ENCODE measurements around the gene DCDC1. TPM values are rescaled to one million over a fixed set of nuclear protein-coding genes. Genes with fewer than 3 reads are reported as not detected.

Gene DCDC1
- total and polyA plus RNA-seq, 9 of the 15 experiments (the other 6 are each of a cell fraction or from before 2014, with no cell fraction given) = 0.05 to 0.18 (median 0.08) TPM; not detected in 3

DNA sequence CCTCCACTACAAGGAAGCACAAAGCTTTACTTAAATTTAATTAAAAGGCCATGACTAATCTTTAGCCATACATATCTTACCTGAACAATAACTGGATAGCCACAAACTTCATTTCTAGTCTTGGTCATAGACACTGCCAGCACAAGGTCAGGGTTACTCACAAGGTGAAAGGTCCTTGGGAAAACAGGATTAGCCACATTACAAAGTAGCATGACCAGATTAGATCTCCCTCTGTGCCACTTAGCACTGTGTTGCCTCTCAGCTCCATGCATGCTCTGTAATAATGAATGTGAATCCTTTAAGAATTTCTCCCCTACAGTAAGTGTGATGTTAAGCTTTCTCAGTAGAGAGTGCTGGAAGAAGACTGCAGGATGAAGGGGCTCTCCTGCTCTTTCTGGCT, 458.3 kb downstream of the DCDC1 start:
- Histone ChIP-seq H3K9me1 (ENCODE audit: control insufficient read depth, insufficient read depth, low read length) (no peaks in the 10 kb centered on the region), H3K4me1 (replicated peaks in 1 of 2; ENCODE audit: control insufficient read depth in 2 of 2, insufficient read depth in 2 of 2, low read length in 2 of 2) (no peaks in the 10 kb centered on the region), H2AFZ (ENCODE audit: low read depth, low read length) (no peak overlapping the region), H3K27ac (ENCODE audit: extremely low read depth, low read depth, low read length) (no peak overlapping the region), H3K4me3 (no peak overlapping the region), H3K27me3 (ENCODE audit: control insufficient read depth in 2 of 2, insufficient read depth in 2 of 2, low read length in 2 of 2) (no peaks in the 10 kb centered on the region), H4K20me1 (replicated peaks; ENCODE audit: control insufficient read depth, insufficient read depth, low read length) (no peaks in the 10 kb centered on the region), H3K4me2 (ENCODE audit: insufficient read depth, low read length) (no peak overlapping the region), H3K9ac (ENCODE audit: insufficient read depth in 1 of 2, low read depth in 2 of 2, low read length in 2 of 2) (no peak overlapping the region), H3K9me3 (replicated peaks; ENCODE audit: control insufficient read depth, insufficient read depth, low read depth, low read length) (no peaks in the 10 kb centered on the region), H3K36me3 (ENCODE audit: control insufficient read depth, insufficient read depth, low read length) (no peaks in the 10 kb centered on the region), H3K79me2 (ENCODE audit: control insufficient read depth, insufficient read depth, low read length) (no peaks in the 10 kb centered on the region)
- ChIA-PET POLR2A (no interaction called here), CTCF (ENCODE audit: low intra/inter-chr PET ratio) (no interaction called here)
- intact Hi-C loops (cut with micrococcal nuclease) (loop anchor here (10.0 kb wide), 1 partner anchor 1476 kb away; no protein-coding TSS in a partner anchor), in situ Hi-C loops (cut with MboI) (no loop called here)
- no peak for FAIRE-seq
- TF ChIP-seq SMARCE1 (IDR thresholded peaks at IDR 0.05) (no peak), ETV5 (CRISPR knock-in tag; IDR thresholded peaks at IDR 0.05; ENCODE audit: low read depth) (no peak), ASH1L (IDR thresholded peaks at IDR 0.05; ENCODE audit: borderline replicate concordance, low read depth, partially characterized antibody) (no peak), ZZZ3 (IDR thresholded peaks at IDR 0.05) (no peak), FOXM1 (IDR thresholded peaks at IDR 0.05; ENCODE audit: low read depth) (no peak), FOXM1 (CRISPR knock-in tag; IDR thresholded peaks at IDR 0.05; ENCODE audit: low read depth) (no peak), BHLHE40 (IDR thresholded peaks at IDR 0.05; ENCODE audit: low read length) (no peak), ARID3A (IDR thresholded peaks at IDR 0.05; ENCODE audit: borderline replicate concordance, low read depth, low read length) (no peak), MBD2 (IDR thresholded peaks at IDR 0.05; ENCODE audit: borderline replicate concordance, low read depth) (no peak), NFE2 (IDR thresholded peaks at IDR 0.05; ENCODE audit: low read depth) (no peak), ZNF431 (CRISPR knock-in tag; IDR thresholded peaks at IDR 0.05) (no peak), ELF4 (CRISPR knock-in tag; IDR thresholded peaks at IDR 0.05) (no peak), ZBTB5 (IDR thresholded peaks at IDR 0.05) (no peak), BMI1 (IDR thresholded peaks at IDR 0.05; ENCODE audit: low read length) (no peak), TAL1 (IDR thresholded peaks at IDR 0.05) (no peak)
- TF ChIP-seq, protein P1, sequence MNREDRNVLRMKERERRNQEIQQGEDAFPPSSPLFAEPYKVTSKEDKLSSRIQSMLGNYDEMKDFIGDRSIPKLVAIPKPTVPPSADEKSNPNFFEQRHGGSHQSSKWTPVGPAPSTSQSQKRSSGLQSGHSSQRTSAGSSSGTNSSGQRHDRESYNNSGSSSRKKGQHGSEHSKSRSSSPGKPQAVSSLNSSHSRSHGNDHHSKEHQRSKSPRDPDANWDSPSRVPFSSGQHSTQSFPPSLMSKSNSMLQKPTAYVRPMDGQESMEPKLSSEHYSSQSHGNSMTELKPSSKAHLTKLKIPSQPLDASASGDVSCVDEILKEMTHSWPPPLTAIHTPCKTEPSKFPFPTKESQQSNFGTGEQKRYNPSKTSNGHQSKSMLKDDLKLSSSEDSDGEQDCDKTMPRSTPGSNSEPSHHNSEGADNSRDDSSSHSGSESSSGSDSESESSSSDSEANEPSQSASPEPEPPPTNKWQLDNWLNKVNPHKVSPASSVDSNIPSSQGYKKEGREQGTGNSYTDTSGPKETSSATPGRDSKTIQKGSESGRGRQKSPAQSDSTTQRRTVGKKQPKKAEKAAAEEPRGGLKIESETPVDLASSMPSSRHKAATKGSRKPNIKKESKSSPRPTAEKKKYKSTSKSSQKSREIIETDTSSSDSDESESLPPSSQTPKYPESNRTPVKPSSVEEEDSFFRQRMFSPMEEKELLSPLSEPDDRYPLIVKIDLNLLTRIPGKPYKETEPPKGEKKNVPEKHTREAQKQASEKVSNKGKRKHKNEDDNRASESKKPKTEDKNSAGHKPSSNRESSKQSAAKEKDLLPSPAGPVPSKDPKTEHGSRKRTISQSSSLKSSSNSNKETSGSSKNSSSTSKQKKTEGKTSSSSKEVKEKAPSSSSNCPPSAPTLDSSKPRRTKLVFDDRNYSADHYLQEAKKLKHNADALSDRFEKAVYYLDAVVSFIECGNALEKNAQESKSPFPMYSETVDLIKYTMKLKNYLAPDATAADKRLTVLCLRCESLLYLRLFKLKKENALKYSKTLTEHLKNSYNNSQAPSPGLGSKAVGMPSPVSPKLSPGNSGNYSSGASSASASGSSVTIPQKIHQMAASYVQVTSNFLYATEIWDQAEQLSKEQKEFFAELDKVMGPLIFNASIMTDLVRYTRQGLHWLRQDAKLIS (CRISPR knock-in tag; IDR thresholded peaks at IDR 0.05) = no peak
- ATAC-seq = no peak
- no peak for DNase-seq (ENCODE audit: extremely low read depth in 1 of 4, low spot score in 3 of 4)
- no TSS peak for BruUV-seq (replicated peaks)

Measured in K562 (cell line).